OCI-LY3 (cell line): ENCODE measurements around the gene CDKL2.

Source experiments
- H2AFZ ChIP-seq: fragments of 200-600, 300-600 bp; shearing (Covaris generic); 2 replicates; pipeline ENCODE4 v1.6.0; 2014; ENCODE audit warnings: antibody characterized with exemption, low read depth, low read length
- H3K27ac ChIP-seq: fragments of 200-600, 300-600 bp; sonication (generic); 2 replicates; pipeline ENCODE4 v1.5.1; 2014; ENCODE audit warnings: mild to moderate bottlenecking, low read length, moderate library complexity, mixed read lengths
- H3K27me3 ChIP-seq: fragments of 200-600, 300-600 bp; sonication (generic); 2 replicates; pipeline ENCODE4 v1.6.1; 2014; ENCODE audit warnings: low read depth, low read length, mixed read lengths
- H3K36me3 ChIP-seq: fragments of 200-600, 300-600 bp; sonication (generic); replicated peaks from 2 replicates; pipeline ENCODE3; 2014; ENCODE audit warnings: low read depth, low read length, mixed read lengths
- H3K4me1 ChIP-seq: fragments of 300-600, 200-600 bp; sonication (generic); 2 replicates; pipeline ENCODE4 v1.6.1; 2014; ENCODE audit warnings: low read length, mixed read lengths
- H3K4me2 ChIP-seq: fragments of 200-600, 300-600 bp; sonication (generic); 2 replicates; pipeline ENCODE4 v1.6.1; 2014; ENCODE audit warnings: low read length, mixed read lengths
- H3K4me3 ChIP-seq: fragments of 300-600, 200-600 bp; sonication (generic); 2 replicates; pipeline ENCODE4 v1.5.1; 2014; ENCODE audit warnings: antibody characterized with exemption, mild to moderate bottlenecking, low read length, moderate library complexity
- H3K79me2 ChIP-seq: fragments of 300-600, 200-600 bp; shearing (Covaris generic); 2 replicates; pipeline ENCODE4 v1.6.1; 2014; ENCODE audit warnings: mild to moderate bottlenecking, low read length, mixed read lengths
- H3K9ac ChIP-seq: fragments of 300-600, 200-600 bp; shearing (Covaris generic); 2 replicates; pipeline ENCODE4 v1.6.0; 2014; ENCODE audit warnings: mild to moderate bottlenecking, low read length, moderate library complexity
- H3K9me3 ChIP-seq: fragments of 200-600, 300-600 bp; shearing (Covaris generic); 2 replicates; pipeline ENCODE4 v1.6.1; 2014; ENCODE audit warnings: low read length, mixed read lengths; ENCODE audit not compliant: insufficient read depth
- H4K20me1 ChIP-seq: fragments of 200-600, 300-600 bp; sonication (generic); 2 replicates; pipeline ENCODE4 v1.6.1; 2016; ENCODE audit warnings: low read length, mixed read lengths; ENCODE audit not compliant: insufficient read depth
- CTCF ChIP-seq: fragments of 200-600, 300-600 bp; sonication (generic); IDR thresholded peaks from 2 replicates; pipeline ENCODE4 v1.5.1; 2014; ENCODE audit warnings: antibody characterized with exemption, low read length, low read depth
- EZH2phosphoT487 ChIP-seq: fragments of 200-600 bp; shearing (Covaris generic); IDR thresholded peaks from 2 replicates; pipeline ENCODE4 v1.6.1; 2018; ENCODE audit warnings: antibody characterized with exemption, mixed run types, low read depth

CDKL2 gene

GRCh38 chr4:75634951-75635350 is 4.6 kb upstream of the CDKL2 start:
- H3K36me3 ChIP-seq, result peaks cover 3% of the 10 kb centered on the region
- peaks cover 8% of the 10 kb centered on the region for H3K4me1 ChIP-seq
- H3K9ac ChIP-seq, result no peak overlapping the region
- no peak overlapping the region for H3K4me2 ChIP-seq
- no peak overlapping the region for H2AFZ ChIP-seq
- H3K27ac ChIP-seq, result no peak overlapping the region
- H3K9me3 ChIP-seq, result no peaks in the 10 kb centered on the region
- H3K27me3 ChIP-seq, result no peaks in the 10 kb centered on the region
- no peak for TF ChIP-seq EZH2phosphoT487
- TF ChIP-seq CTCF, result no peak
- H4K20me1 ChIP-seq, result no peaks in the 10 kb centered on the region
- no peak overlapping the region for H3K4me3 ChIP-seq
- no peaks in the 10 kb centered on the region for H3K79me2 ChIP-seq

- Histone ChIP-seq H3K36me3 (no peaks in the 10 kb centered on the region), H3K4me2 (no peak overlapping the region), H3K9ac (no peak overlapping the region), H4K20me1 (no peaks in the 10 kb centered on the region), H3K27me3 (no peaks in the 10 kb centered on the region), H2AFZ (no peak overlapping the region), H3K4me3 (no peak overlapping the region), H3K27ac (no peak overlapping the region), H3K9me3 (no peaks in the 10 kb centered on the region), H3K4me1 (peaks cover 10% of the 10 kb centered on the region), H3K79me2 (no peaks in the 10 kb centered on the region)
- no peak for TF ChIP-seq CTCF
- no peak for TF ChIP-seq EZH2phosphoT487
These were observed 4.0 kb upstream of the CDKL2 start for GRCh38 chr4:75634281-75634680.

GRCh38 chr4:75633846-75634245 is 3.5 kb upstream of the CDKL2 start:
- Histone ChIP-seq H3K27ac (no peak overlapping the region), H4K20me1 (no peaks in the 10 kb centered on the region), H3K27me3 (no peaks in the 10 kb centered on the region), H3K9me3 (no peaks in the 10 kb centered on the region), H3K4me1 (peaks cover 10% of the 10 kb centered on the region), H3K79me2 (no peaks in the 10 kb centered on the region), H2AFZ (no peak overlapping the region), H3K36me3 (no peaks in the 10 kb centered on the region), H3K9ac (no peak overlapping the region), H3K4me3 (no peak overlapping the region), H3K4me2 (no peak overlapping the region)
- TF ChIP-seq EZH2phosphoT487 (no peak), CTCF (no peak)

- H3K4me1 ChIP-seq, result peaks cover 10% of the 10 kb centered on the region
- no peaks in the 10 kb centered on the region for H3K79me2 ChIP-seq
- H3K9me3 ChIP-seq, result no peaks in the 10 kb centered on the region
- H3K36me3 ChIP-seq, result no peaks in the 10 kb centered on the region
- H3K4me2 ChIP-seq, result peak overlapping the region; percentile 90
- H3K4me3 ChIP-seq, result peak overlapping the region; percentile 97
- H3K9ac ChIP-seq, result peak overlapping the region; percentile 59
- H4K20me1 ChIP-seq, result no peaks in the 10 kb centered on the region
- no peaks in the 10 kb centered on the region for H3K27me3 ChIP-seq
- TF ChIP-seq EZH2phosphoT487 (no peak), CTCF (no peak)
- H3K27ac ChIP-seq, result no peak overlapping the region
- H2AFZ ChIP-seq, result peak overlapping the region; percentile 98
These were observed 605 bp upstream of the CDKL2 start for GRCh38 chr4:75630937-75631329.
